Psoas muscle (tissue), 8 donors: ENCODE results near the gene PCDHA1. TPM values are rescaled to one million over a fixed set of nuclear protein-coding genes. Genes with fewer than 3 reads are reported as not detected.

Source experiments
- ATAC-seq, 4 donors: fragments of 200-7000 bp; cut with Tn5 transposase; one replicate each; pipeline ENCODE4 v1.9.1; 2020; ENCODE audit warnings: moderate library complexity in 3 of 4, mild to moderate bottlenecking in 2 of 4
- DNase-seq, 2 donors: peaks; one replicate each; pipeline ENCODE4 v3.0.0-alpha.2; 2020
- H3K27ac ChIP-seq: fragments of 200-600 bp; one replicate; pipeline ENCODE4 v1.8.0; 2022
- H3K27me3 ChIP-seq, 3 donors: fragments of 200-600 bp in 1 of 3; one replicate each; pipeline versions ENCODE4 v1.6.1 to v1.8.0; 2013 to 2022; ENCODE audit warnings: low read length in 2 of 3, mild to moderate bottlenecking in 2 of 3, moderate library complexity in 1 of 3; ENCODE audit not compliant: insufficient read depth in 3 of 3
- H3K36me3 ChIP-seq, 2 donors: fragments of 200-600 bp in 1 of 2; one replicate each; pipeline versions ENCODE4 v1.6.1 to v1.8.0; 2013 to 2022; ENCODE audit warnings: low read depth in 1 of 2, mild to moderate bottlenecking in 1 of 2, moderate library complexity in 1 of 2; ENCODE audit not compliant: insufficient read depth in 1 of 2
- H3K4me1 ChIP-seq: fragments of 200-600 bp; one replicate; pipeline ENCODE4 v1.8.0; 2022
- H3K4me3 ChIP-seq: fragments of 200-600 bp; one replicate; pipeline ENCODE4 v1.8.0; 2022; ENCODE audit warnings: mild to moderate bottlenecking
- H3K9me3 ChIP-seq: fragments of 200-600 bp; one replicate; pipeline ENCODE4 v1.8.0; 2022
- CTCF ChIP-seq: fragments of 200-600 bp; IDR thresholded peaks from one replicate; pipeline ENCODE4 v1.8.0; 2022; ENCODE audit warnings: antibody characterized with exemption
- WGBS, 3 donors: extraction: QIAGEN DNeasy Blood & Tissue Kit; methylation state at CpG; one replicate each; pipeline versions ENCODE4 v1.1.6 to v1.1.7; 2013; 5-methylcytosine and 5-hydroxymethylcytosine counted together
- intact Hi-C, 2 donors: fragments of 100-400 bp; cut with DNase I; formaldehyde crosslinking; loops; one replicate each; pipeline versions ENCODE4 v1.11.0 to v1.14.2; 2022
- polyA plus RNA-seq, 3 donors: library from polyadenylated mRNA; stranded (reverse); fragments of 200-250 nt; gene quantifications; one replicate each; pipeline ENCODE4 v1.2.3, GENCODE V29; 2013
- total RNA-seq, 4 donors: library from RNA; stranded (reverse); fragmentation: NEBNext Ultra II Directional in 2 of 4; extraction: Animal tissue kit (Norgen Biotek cat#: 25700) in 2 of 4; gene quantifications; one replicate each; pipeline versions ENCODE4 v1.2.1 to v1.2.4, GENCODE V29; 2021 to 2023
- donor health status: healthy with polysubstance abuse.
- donor health status: DM: no; HTN: no; CAD: no; lungs with moderate emphysema.
- donor health status: Bipolar disorder and iron deficiency.
- donor health status: healthy.
- donor health status: DM: yes; HTN: yes; CAD: no.
- donor health status: DM: no; HTN: no; CAD: no.
- donor health status: DM: no; HTN: no; CAD: no.
- donor health status: DM: yes; HTN: yes; CAD: no.

The PCDHA1 gene
- total and polyA plus RNA-seq, 7 donors = 0.10 TPM; not detected in 6

GRCh38 chr5:140868721-140869554 lies 83.0 kb downstream of the PCDHA1 start, which contains the start of gene PCDHA11:
Gene PCDHA11, plus strand, starts transcription at chr5:140868957. Its CDS starts 147 bp downstream, at chr5:140869104.
- ATAC-seq = no peak
- Histone ChIP-seq H3K27me3 (peaks cover 0 to 11% (median 1%) of the 10 kb centered on the region in 3 donors), H3K4me1 (no peaks in the 10 kb centered on the region), H3K4me3 (no peak within 1 kb of the TSS), H3K27ac (no peak within 1 kb of the TSS), H3K36me3 (no peaks in the 10 kb centered on the region), H3K9me3 (peaks cover 10% of the 10 kb centered on the region)
- 10 to 15% (median 14%) methylated on average over 41 of the region's 41 CpGs for WGBS, 3 donors
- DNase-seq = no peak
- no peak for TF ChIP-seq CTCF
- intact Hi-C loops = no loop called here

- H3K9me3 ChIP-seq = peaks cover 10% of the 10 kb centered on the region
- no peak overlapping the region for H3K27ac ChIP-seq
- no peak for TF ChIP-seq CTCF
- H3K4me3 ChIP-seq = no peak overlapping the region
- ATAC-seq (no peak), DNase-seq (no peak)
- WGBS, 3 donors = 50 to 54% (median 52%) methylated on average over 5 of the region's 5 CpGs
- no peaks in the 10 kb centered on the region for H3K36me3 ChIP-seq
- peaks cover 0 to 16% (median 1%) of the 10 kb centered on the region in 3 donors for H3K27me3 ChIP-seq
- intact Hi-C loops = no loop called here
- H3K4me1 ChIP-seq = no peaks in the 10 kb centered on the region
Measured at GRCh38 chr5:140869555-140869886, 83.6 kb downstream of the PCDHA1 start.

GRCh38 chr5:140870221-140871201 lies 84.6 kb downstream of the PCDHA1 start:
- DNase-seq = no peak

More at GRCh38 chr5:140870221-140871201, 84.6 kb downstream of the PCDHA1 start:
- peaks cover 0 to 26% (median 3%) of the 10 kb centered on the region in 3 donors for H3K27me3 ChIP-seq
- no peak for TF ChIP-seq CTCF
- peaks cover 10% of the 10 kb centered on the region for H3K9me3 ChIP-seq
- no peaks in the 10 kb centered on the region for H3K36me3 ChIP-seq
- no peaks in the 10 kb centered on the region for H3K4me1 ChIP-seq
- no peak overlapping the region for H3K4me3 ChIP-seq
- no peak overlapping the region for H3K27ac ChIP-seq
- WGBS, 3 donors = 36 to 48% (median 39%) methylated on average over 102 to 114 of the region's 114 CpGs
- ATAC-seq = no peak
- intact Hi-C loops = no loop called here
